Ovary (tissue), 3 donors: ENCODE measurements around the gene FOXK2.

Experiments used
- EP300 ChIP-seq: sonication (generic); formaldehyde crosslinking; IDR thresholded peaks from one replicate; pipeline ENCODE4 v1.6.1; 2017; ENCODE audit warnings: antibody characterized with exemption
- POLR2A ChIP-seq: fragments of 450-650 bp; IDR thresholded peaks from one replicate; pipeline ENCODE4 v1.6.1; 2017; ENCODE audit warnings: antibody characterized with exemption, mild to moderate bottlenecking, moderate library complexity
- TF ChIP-seq, protein P1 (sequence below), 3 donors: fragments of 450-650 bp in 2 of 3; fragments of 200-600 bp in 1 of 3; IDR thresholded peaks; one replicate each; pipeline versions ENCODE4 v1.5.1 to v1.8.0; 2016 to 2022; ENCODE audit warnings: antibody characterized with exemption in 3 of 3, mild to moderate bottlenecking in 1 of 3
- donor health status: DM: no; HTN: no; CAD: no.

DNA sequence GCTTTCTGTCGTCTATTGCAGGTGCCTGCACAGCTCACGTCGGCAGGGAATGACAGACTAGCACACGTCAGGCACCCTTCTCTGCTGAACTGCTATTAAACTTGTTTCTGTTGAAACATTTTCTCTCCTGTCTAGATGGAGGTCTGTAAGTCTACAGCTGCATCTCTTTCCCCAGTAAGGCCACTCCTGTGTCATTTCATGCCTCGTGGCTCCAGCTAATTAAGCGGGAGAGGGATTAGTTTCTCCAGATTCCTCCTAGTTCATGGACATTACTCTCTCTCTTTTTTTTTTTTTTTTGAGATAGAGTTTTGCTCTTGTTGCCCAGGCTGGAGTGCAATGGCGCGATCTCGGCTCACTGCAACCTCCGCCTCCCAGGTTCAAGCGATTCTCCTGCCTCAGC is 54.5 kb downstream of the FOXK2 start:
- TF ChIP-seq, protein P1, sequence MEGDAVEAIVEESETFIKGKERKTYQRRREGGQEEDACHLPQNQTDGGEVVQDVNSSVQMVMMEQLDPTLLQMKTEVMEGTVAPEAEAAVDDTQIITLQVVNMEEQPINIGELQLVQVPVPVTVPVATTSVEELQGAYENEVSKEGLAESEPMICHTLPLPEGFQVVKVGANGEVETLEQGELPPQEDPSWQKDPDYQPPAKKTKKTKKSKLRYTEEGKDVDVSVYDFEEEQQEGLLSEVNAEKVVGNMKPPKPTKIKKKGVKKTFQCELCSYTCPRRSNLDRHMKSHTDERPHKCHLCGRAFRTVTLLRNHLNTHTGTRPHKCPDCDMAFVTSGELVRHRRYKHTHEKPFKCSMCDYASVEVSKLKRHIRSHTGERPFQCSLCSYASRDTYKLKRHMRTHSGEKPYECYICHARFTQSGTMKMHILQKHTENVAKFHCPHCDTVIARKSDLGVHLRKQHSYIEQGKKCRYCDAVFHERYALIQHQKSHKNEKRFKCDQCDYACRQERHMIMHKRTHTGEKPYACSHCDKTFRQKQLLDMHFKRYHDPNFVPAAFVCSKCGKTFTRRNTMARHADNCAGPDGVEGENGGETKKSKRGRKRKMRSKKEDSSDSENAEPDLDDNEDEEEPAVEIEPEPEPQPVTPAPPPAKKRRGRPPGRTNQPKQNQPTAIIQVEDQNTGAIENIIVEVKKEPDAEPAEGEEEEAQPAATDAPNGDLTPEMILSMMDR (IDR thresholded peaks at IDR 0.05) = no peak
- TF ChIP-seq POLR2A (no peak), EP300 (no peak)
